Esophagus (tissue), 2 donors: ENCODE data around the gene PNLIPRP2. TPM values are rescaled to one million over a fixed set of nuclear protein-coding genes. Genes with fewer than 3 reads are reported as not detected.

ENCODE experiments used
- H3K27ac ChIP-seq, 2 donors: one replicate each; pipeline ENCODE4 v1.5.1; 2013; ENCODE audit warnings: low read depth in 2 of 2, mild to moderate bottlenecking in 2 of 2, inconsistent platforms in 1 of 2, low read length in 1 of 2, moderate library complexity in 1 of 2
- H3K27me3 ChIP-seq, 2 donors: one replicate each; pipeline ENCODE4 v1.6.1; 2013; ENCODE audit warnings: low read length in 2 of 2, control low read depth in 1 of 2, mild to moderate bottlenecking in 1 of 2; ENCODE audit not compliant: insufficient read depth in 2 of 2, control insufficient read depth in 1 of 2
- H3K36me3 ChIP-seq, 2 donors: one replicate each; pipeline ENCODE4 v1.6.1; 2013; ENCODE audit warnings: low read length in 1 of 2; ENCODE audit not compliant: control insufficient read depth in 2 of 2, insufficient read depth in 2 of 2
- H3K4me1 ChIP-seq, 2 donors: one replicate each; pipeline ENCODE4 v1.6.1; 2013; ENCODE audit warnings: low read length in 1 of 2; ENCODE audit not compliant: control insufficient read depth in 2 of 2, insufficient read depth in 2 of 2
- H3K4me3 ChIP-seq, 2 donors: one replicate each; pipeline ENCODE4 v1.5.1; 2013; ENCODE audit warnings: low read length in 2 of 2, mild to moderate bottlenecking in 2 of 2, low read depth in 1 of 2, moderate library complexity in 1 of 2
- H3K9me3 ChIP-seq, 2 donors: one replicate each; pipeline ENCODE4 v1.6.1; 2013; ENCODE audit warnings: mild to moderate bottlenecking in 2 of 2, low read depth in 1 of 2, low read length in 1 of 2, moderate library complexity in 1 of 2; ENCODE audit not compliant: control insufficient read depth in 2 of 2, insufficient read depth in 1 of 2
- WGBS, 2 donors: extraction: QIAGEN DNeasy Blood & Tissue Kit; methylation state at CpG; one replicate each; pipeline ENCODE4 v1.1.7; 2013; 5-methylcytosine and 5-hydroxymethylcytosine counted together
- polyA plus RNA-seq, 2 donors: library from polyadenylated mRNA; stranded (reverse); fragments of 200-250 nt; gene quantifications; one replicate each; pipeline ENCODE4 v1.2.3, GENCODE V29; 2013
- donor health status: healthy with polysubstance abuse.
- donor health status: Bipolar disorder and iron deficiency.

PNLIPRP2 gene
- polyA plus RNA-seq, 2 donors, result 0.05 to 0.14 TPM

- Histone ChIP-seq H3K36me3 (no peaks in the 10 kb centered on the region), H3K4me3 (no peak overlapping the region), H3K27me3 (no peaks in the 10 kb centered on the region), H3K27ac (no peak overlapping the region), H3K4me1 (no peaks in the 10 kb centered on the region), H3K9me3 (no peaks in the 10 kb centered on the region)
- WGBS, 2 donors, result 68 to 72% methylated on average over 2 of the region's 2 CpGs
Measured at GRCh38 chr10:116596062-116596461, 24.7 kb upstream of the PNLIPRP2 start.

GRCh38 chr10:116597543-116597942 lies 23.2 kb upstream of the PNLIPRP2 start:
- 82 to 84% methylated on average over 5 of the region's 5 CpGs for WGBS, 2 donors
- H3K36me3 ChIP-seq, result no peaks in the 10 kb centered on the region

GRCh38 chr10:116598329-116598728 lies 22.4 kb upstream of the PNLIPRP2 start:
- no peaks in the 10 kb centered on the region for H3K27me3 ChIP-seq
- H3K4me3 ChIP-seq, result no peak overlapping the region
- no peaks in the 10 kb centered on the region for H3K36me3 ChIP-seq
- no peaks in the 10 kb centered on the region for H3K9me3 ChIP-seq
- H3K27ac ChIP-seq, result no peak overlapping the region
- no peaks in the 10 kb centered on the region for H3K4me1 ChIP-seq

More at GRCh38 chr10:116597543-116597942, 23.2 kb upstream of the PNLIPRP2 start:
- no peaks in the 10 kb centered on the region for H3K9me3 ChIP-seq
- H3K27ac ChIP-seq, result no peak overlapping the region
- no peak overlapping the region for H3K4me3 ChIP-seq
- no peaks in the 10 kb centered on the region for H3K4me1 ChIP-seq
- H3K27me3 ChIP-seq, result no peaks in the 10 kb centered on the region

- H3K4me3 ChIP-seq, result no peak overlapping the region
- no peaks in the 10 kb centered on the region for H3K9me3 ChIP-seq
- H3K36me3 ChIP-seq, result no peaks in the 10 kb centered on the region
- no peaks in the 10 kb centered on the region for H3K27me3 ChIP-seq
- H3K4me1 ChIP-seq, result no peaks in the 10 kb centered on the region
- 50 to 51% methylated on average over 5 of the region's 5 CpGs for WGBS, 2 donors
- no peak overlapping the region for H3K27ac ChIP-seq
Measured at GRCh38 chr10:116599991-116600390, 20.8 kb upstream of the PNLIPRP2 start.

- no peak overlapping the region for H3K27ac ChIP-seq
- no peaks in the 10 kb centered on the region for H3K27me3 ChIP-seq
- H3K4me3 ChIP-seq, result no peak overlapping the region
- WGBS, 2 donors, result 72 to 82% methylated on average over 10 of the region's 10 CpGs
- no peaks in the 10 kb centered on the region for H3K36me3 ChIP-seq
- H3K4me1 ChIP-seq, result no peaks in the 10 kb centered on the region
- no peaks in the 10 kb centered on the region for H3K9me3 ChIP-seq
Measured at GRCh38 chr10:116602648-116603400, 17.9 kb upstream of the PNLIPRP2 start.

- 59 to 69% methylated on average over 8 of the region's 8 CpGs for WGBS, 2 donors
- Histone ChIP-seq H3K27me3 (no peaks in the 10 kb centered on the region), H3K36me3 (no peaks in the 10 kb centered on the region), H3K4me3 (no peak overlapping the region), H3K9me3 (peaks cover 0 to 3% of the 10 kb centered on the region in 2 donors), H3K4me1 (no peaks in the 10 kb centered on the region), H3K27ac (no peak overlapping the region)
Measured at GRCh38 chr10:116606061-116606483, 14.7 kb upstream of the PNLIPRP2 start.

- Histone ChIP-seq H3K9me3 (peaks cover 0 to 3% of the 10 kb centered on the region in 2 donors), H3K27ac (no peak overlapping the region), H3K36me3 (no peaks in the 10 kb centered on the region), H3K27me3 (no peaks in the 10 kb centered on the region), H3K4me3 (no peak overlapping the region), H3K4me1 (no peaks in the 10 kb centered on the region)
- 67 to 83% methylated on average over 6 of the region's 6 CpGs for WGBS, 2 donors
Measured at GRCh38 chr10:116607336-116607735, 13.4 kb upstream of the PNLIPRP2 start.

GRCh38 chr10:116608686-116609594 lies 11.8 kb upstream of the PNLIPRP2 start:
- Histone ChIP-seq H3K27ac (no peak overlapping the region), H3K4me1 (no peaks in the 10 kb centered on the region), H3K4me3 (peak overlapping the region in 1 of 2 donors; percentile 31), H3K36me3 (no peaks in the 10 kb centered on the region), H3K27me3 (no peaks in the 10 kb centered on the region), H3K9me3 (peaks cover 0 to 3% of the 10 kb centered on the region in 2 donors)
- 28 to 37% methylated on average over 41 of the region's 41 CpGs for WGBS, 2 donors

GRCh38 chr10:116610443-116611152 lies 10.2 kb upstream of the PNLIPRP2 start:
- H3K4me1 ChIP-seq, result no peaks in the 10 kb centered on the region
- WGBS, 2 donors, result 88 to 94% methylated on average over 13 of the region's 13 CpGs
- no peak overlapping the region for H3K4me3 ChIP-seq
- no peak overlapping the region for H3K27ac ChIP-seq
- H3K27me3 ChIP-seq, result no peaks in the 10 kb centered on the region
- no peaks in the 10 kb centered on the region for H3K36me3 ChIP-seq
- H3K9me3 ChIP-seq, result peaks cover 0 to 3% of the 10 kb centered on the region in 2 donors
